ENCODE data around the gene ADGRL4. TPM values are rescaled to one million over a fixed set of nuclear protein-coding genes. Genes with fewer than 3 reads are reported as not detected.

ADGRL4 gene
- total and polyA plus RNA-seq, 2 donors (not counting 1 experiment from before 2014, with no cell fraction given) = 3.8 to 5.0 TPM

DNA sequence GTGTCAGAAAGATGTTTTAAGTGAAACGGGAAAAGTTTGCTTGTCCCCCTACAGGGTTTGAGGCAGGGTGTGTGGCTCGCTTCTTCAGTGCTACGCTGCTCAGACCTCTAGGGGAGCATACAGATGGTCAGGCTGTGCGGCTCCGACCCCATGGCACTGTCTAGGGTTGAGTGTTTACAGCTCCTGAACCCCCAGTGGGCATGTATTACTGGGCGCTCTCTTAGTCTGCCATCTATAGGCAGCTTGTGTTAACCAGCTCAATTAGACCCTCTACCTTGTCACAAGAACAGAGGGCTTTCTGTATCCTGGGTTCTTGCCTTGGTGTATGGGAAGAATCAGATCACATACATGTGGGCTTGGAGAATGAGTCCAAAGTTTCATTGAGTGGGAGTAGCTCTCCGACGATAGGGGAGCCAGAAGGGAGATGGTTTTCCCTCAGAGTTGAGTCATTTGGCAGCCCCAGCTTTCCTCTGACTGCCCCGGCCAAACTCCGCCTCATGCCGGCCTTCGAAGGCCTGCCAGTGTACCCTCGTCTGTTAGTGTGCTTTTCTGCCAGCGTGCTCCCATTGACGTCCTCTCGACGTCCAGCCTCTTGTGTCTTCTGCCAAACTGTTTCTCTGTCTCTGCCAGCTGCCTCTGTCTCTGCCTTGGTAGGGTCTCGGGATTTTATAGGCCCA is 38.6 kb upstream of the ADGRL4 start:
- TF ChIP-seq CTCF (conservative IDR thresholded peaks at IDR 0.05 in 1 of 2, IDR thresholded peaks at IDR 0.05 in 1 of 2; ENCODE audit: low read depth in 1 of 2, low read length in 2 of 2) (peak in 1 of 2 donors; percentile 17), EZH2 (IDR thresholded peaks at IDR 0.05; ENCODE audit: low read length, missing control alignments) (no peak)
- Histone ChIP-seq H3K4me3 (replicated peaks in 1 of 4; ENCODE audit: control extremely low read depth in 1 of 4, insufficient read depth in 1 of 4, low read depth in 3 of 4, low read length in 4 of 4) (no peak overlapping the region), H3K36me3 (ENCODE audit: control insufficient read depth, insufficient read depth, low read length) (no peaks in the 10 kb centered on the region), H4K20me1 (ENCODE audit: control insufficient read depth, extremely low read depth, insufficient read depth, low read length) (no peaks in the 10 kb centered on the region), H3K27ac (ENCODE audit: insufficient read depth, low read length) (no peak overlapping the region), H3K4me1 (ENCODE audit: control insufficient read depth, extremely low read depth, insufficient read depth, low read length) (peaks cover 4% of the 10 kb centered on the region), H3K4me2 (ENCODE audit: extremely low read depth, insufficient read depth, low read length) (no peak overlapping the region), H3K9me3 (ENCODE audit: control insufficient read depth, insufficient read depth, low read depth, low read length) (no peaks in the 10 kb centered on the region), H3K9ac (ENCODE audit: insufficient read depth, low read length) (no peak overlapping the region), H3K27me3 (ENCODE audit: control insufficient read depth, insufficient read depth, low read length) (no peaks in the 10 kb centered on the region), H3K79me2 (ENCODE audit: control insufficient read depth, insufficient read depth, low read length) (no peaks in the 10 kb centered on the region), H2AFZ (ENCODE audit: low read length) (peak overlapping the region; percentile 36)
- DNase-seq (ENCODE audit: low read depth in 2 of 2) = peak in 1 of 2 donors; percentile 33

GRCh38 chr1:79043506-79043905 is 37.0 kb upstream of the ADGRL4 start:
- no peak overlapping the region for H3K27ac ChIP-seq (ENCODE audit: insufficient read depth, low read length)
- no peaks in the 10 kb centered on the region for H3K27me3 ChIP-seq (ENCODE audit: control insufficient read depth, insufficient read depth, low read length)
- H3K36me3 ChIP-seq (ENCODE audit: control insufficient read depth, insufficient read depth, low read length) = no peaks in the 10 kb centered on the region
- no peak overlapping the region for H3K4me3 ChIP-seq (replicated peaks in 1 of 4; ENCODE audit: control extremely low read depth in 1 of 4, insufficient read depth in 1 of 4, low read depth in 3 of 4, low read length in 4 of 4)
- TF ChIP-seq CTCF (conservative IDR thresholded peaks at IDR 0.05 in 1 of 2, IDR thresholded peaks at IDR 0.05 in 1 of 2; ENCODE audit: low read depth in 1 of 2, low read length in 2 of 2) (no peak), EZH2 (IDR thresholded peaks at IDR 0.05; ENCODE audit: low read length, missing control alignments) (no peak)
- H2AFZ ChIP-seq (ENCODE audit: low read length) = no peak overlapping the region
- peaks cover 4% of the 10 kb centered on the region for H3K4me1 ChIP-seq (ENCODE audit: control insufficient read depth, extremely low read depth, insufficient read depth, low read length)
- peak overlapping the region; percentile 54 for H3K4me2 ChIP-seq (ENCODE audit: extremely low read depth, insufficient read depth, low read length)
- no peak overlapping the region for H3K9ac ChIP-seq (ENCODE audit: insufficient read depth, low read length)
- H3K79me2 ChIP-seq (ENCODE audit: control insufficient read depth, insufficient read depth, low read length) = no peaks in the 10 kb centered on the region
- H4K20me1 ChIP-seq (ENCODE audit: control insufficient read depth, extremely low read depth, insufficient read depth, low read length) = no peaks in the 10 kb centered on the region
- no peaks in the 10 kb centered on the region for H3K9me3 ChIP-seq (ENCODE audit: control insufficient read depth, insufficient read depth, low read depth, low read length)
- DNase-seq (ENCODE audit: low read depth in 2 of 2) = peak; percentile 54 to 75

- no peaks in the 10 kb centered on the region for H4K20me1 ChIP-seq (ENCODE audit: control insufficient read depth, extremely low read depth, insufficient read depth, low read length)
- no peak overlapping the region for H3K27ac ChIP-seq (ENCODE audit: insufficient read depth, low read length)
- no peak overlapping the region for H3K9ac ChIP-seq (ENCODE audit: insufficient read depth, low read length)
- no peaks in the 10 kb centered on the region for H3K36me3 ChIP-seq (ENCODE audit: control insufficient read depth, insufficient read depth, low read length)
- H3K4me1 ChIP-seq (ENCODE audit: control insufficient read depth, extremely low read depth, insufficient read depth, low read length) = peaks cover 4% of the 10 kb centered on the region
- H3K27me3 ChIP-seq (ENCODE audit: control insufficient read depth, insufficient read depth, low read length) = no peaks in the 10 kb centered on the region
- no peak overlapping the region for H2AFZ ChIP-seq (ENCODE audit: low read length)
- no peak overlapping the region for H3K4me3 ChIP-seq (replicated peaks in 1 of 4; ENCODE audit: control extremely low read depth in 1 of 4, insufficient read depth in 1 of 4, low read depth in 3 of 4, low read length in 4 of 4)
- TF ChIP-seq CTCF (conservative IDR thresholded peaks at IDR 0.05 in 1 of 2, IDR thresholded peaks at IDR 0.05 in 1 of 2; ENCODE audit: low read depth in 1 of 2, low read length in 2 of 2) (no peak), EZH2 (IDR thresholded peaks at IDR 0.05; ENCODE audit: low read length, missing control alignments) (no peak)
- peak in 1 of 2 donors; percentile 2 for DNase-seq (ENCODE audit: low read depth in 2 of 2)
- H3K9me3 ChIP-seq (ENCODE audit: control insufficient read depth, insufficient read depth, low read depth, low read length) = no peaks in the 10 kb centered on the region
- H3K79me2 ChIP-seq (ENCODE audit: control insufficient read depth, insufficient read depth, low read length) = no peaks in the 10 kb centered on the region
- H3K4me2 ChIP-seq (ENCODE audit: extremely low read depth, insufficient read depth, low read length) = no peak overlapping the region
Measured at GRCh38 chr1:79042539-79042938, 36.0 kb upstream of the ADGRL4 start.

Measured in fibroblast of lung (primary cell).